Thyroid gland (tissue), 4 donors: ENCODE data around the gene OR10G7. TPM values are rescaled to one million over a fixed set of nuclear protein-coding genes. Genes with fewer than 3 reads are reported as not detected.

ENCODE experiments used
- DNase-seq, 2 donors: peaks; one replicate each; pipeline ENCODE4 v3.0.0-alpha.2; 2019
- H3K27ac ChIP-seq, 3 donors: fragments of 200-600 bp; sonication (generic); 1 replicate in 2 of 3; 2 replicates in 1 of 3; pipeline ENCODE4 v1.5.1; 2016 to 2019; ENCODE audit warnings: mild to moderate bottlenecking in 1 of 3, moderate library complexity in 1 of 3
- H3K27me3 ChIP-seq: fragments of 200-600 bp; sonication (generic); one replicate; pipeline ENCODE4 v1.5.1; 2019
- H3K36me3 ChIP-seq, 2 donors: fragments of 200-600 bp; sonication (generic); one replicate each; pipeline ENCODE4 v1.5.1; 2016 to 2019
- H3K4me1 ChIP-seq, 2 donors: fragments of 200-600 bp; sonication (generic); one replicate each; pipeline ENCODE4 v1.5.1; 2017 to 2019
- H3K4me3 ChIP-seq, 3 donors: fragments of 200-600 bp; sonication (generic); replicated peaks in 1 of 3; 1 replicate in 2 of 3; 2 replicates in 1 of 3; pipeline ENCODE4 v1.5.1; 2016; ENCODE audit warnings: mild to moderate bottlenecking in 1 of 3
- H3K9me3 ChIP-seq: fragments of 200-600 bp; sonication (generic); one replicate; pipeline ENCODE4 v1.5.1; 2017
- CTCF ChIP-seq, 6 experiments: fragments of 200-600 bp in 3 of 6; fragments of 450-650 bp in 3 of 6; sonication (generic) in 3 of 6; IDR thresholded peaks; one replicate each; pipeline ENCODE4 v1.5.1; 2016 to 2019; ENCODE audit warnings: antibody characterized with exemption in 6 of 6, mild to moderate bottlenecking in 2 of 6, inconsistent platforms in 1 of 6, moderate library complexity in 1 of 6
- POLR2A ChIP-seq, 2 donors: fragments of 450-650 bp; IDR thresholded peaks; one replicate each; pipeline ENCODE4 v1.6.1; 2017; ENCODE audit warnings: antibody characterized with exemption in 2 of 2, mild to moderate bottlenecking in 2 of 2, moderate library complexity in 1 of 2
- WGBS, 2 donors: methylation state at CpG; one replicate each; pipeline ENCODE4 v1.1.5; 2017; 5-methylcytosine and 5-hydroxymethylcytosine counted together
- intact Hi-C: fragments of 100-400 bp; cut with DNase I; formaldehyde crosslinking; loops from one replicate; pipeline ENCODE4 v1.15.1; 2023
- total RNA-seq, 4 donors: library from RNA; depleted of rRNA; stranded (reverse); fragments of >200 nt; gene quantifications; one replicate each; pipeline ENCODE4 v1.2.3, GENCODE V29; 2016

Gene OR10G7
- not detected for total RNA-seq

GRCh38 chr11:124041254-124041653 is at the start of gene OR10G7:
OR10G7 (minus strand) TSS chr11:124041325; CDS start chr11:124039001, 2,324 bp downstream.
- Histone ChIP-seq H3K9me3 (no peaks in the 10 kb centered on the region), H3K4me1 (no peaks in the 10 kb centered on the region), H3K4me3 (no peak within 1 kb of the TSS), H3K36me3 (no peaks in the 10 kb centered on the region), H3K27me3 (no peaks in the 10 kb centered on the region), H3K27ac (no peak within 1 kb of the TSS)
- 5 to 11% methylated on average over 1 of the region's 1 CpG for WGBS, 2 donors
- intact Hi-C loops: no loop called here
- TF ChIP-seq POLR2A (IDR thresholded peaks at IDR 0.05) (no peak), CTCF (IDR thresholded peaks at IDR 0.05) (no peak)
- no peak for DNase-seq

GRCh38 chr11:124085997-124086846 is 45.1 kb upstream of the OR10G7 start:
- H3K4me1 ChIP-seq: no peaks in the 10 kb centered on the region
- DNase-seq: no peak
- no peak overlapping the region for H3K27ac ChIP-seq
- WGBS, 2 donors: 54 to 60% methylated on average over 10 of the region's 10 CpGs
- H3K27me3 ChIP-seq: no peaks in the 10 kb centered on the region
- TF ChIP-seq POLR2A (IDR thresholded peaks at IDR 0.05): no peak
- TF ChIP-seq CTCF (IDR thresholded peaks at IDR 0.05): no peak
- H3K4me3 ChIP-seq: no peak overlapping the region
- H3K9me3 ChIP-seq: no peaks in the 10 kb centered on the region
- no peaks in the 10 kb centered on the region for H3K36me3 ChIP-seq
- intact Hi-C loops: no loop called here

GRCh38 chr11:124085583-124085982 is 44.5 kb upstream of the OR10G7 start:
- WGBS, 2 donors: 81 to 82% methylated on average over 3 of the region's 3 CpGs

GRCh38 chr11:124082371-124082770 is 41.2 kb upstream of the OR10G7 start:
- WGBS, 2 donors: 86 to 94% methylated on average over 4 of the region's 4 CpGs

More at GRCh38 chr11:124085583-124085982, 44.5 kb upstream of the OR10G7 start:
- no peak overlapping the region for H3K4me3 ChIP-seq
- TF ChIP-seq POLR2A (IDR thresholded peaks at IDR 0.05): no peak
- TF ChIP-seq CTCF (IDR thresholded peaks at IDR 0.05): no peak
- H3K4me1 ChIP-seq: no peaks in the 10 kb centered on the region
- intact Hi-C loops: no loop called here
- no peaks in the 10 kb centered on the region for H3K27me3 ChIP-seq
- no peak overlapping the region for H3K27ac ChIP-seq
- no peaks in the 10 kb centered on the region for H3K36me3 ChIP-seq
- no peaks in the 10 kb centered on the region for H3K9me3 ChIP-seq
- no peak for DNase-seq

More at GRCh38 chr11:124082371-124082770, 41.2 kb upstream of the OR10G7 start:
- TF ChIP-seq POLR2A (IDR thresholded peaks at IDR 0.05) (no peak), CTCF (IDR thresholded peaks at IDR 0.05) (no peak)
- DNase-seq: no peak
- intact Hi-C loops: no loop called here
- Histone ChIP-seq H3K36me3 (no peaks in the 10 kb centered on the region), H3K9me3 (no peaks in the 10 kb centered on the region), H3K4me3 (no peak overlapping the region), H3K27ac (no peak overlapping the region), H3K27me3 (no peaks in the 10 kb centered on the region), H3K4me1 (no peaks in the 10 kb centered on the region)
